ENCODE data around the gene ZBTB24.

DNA sequence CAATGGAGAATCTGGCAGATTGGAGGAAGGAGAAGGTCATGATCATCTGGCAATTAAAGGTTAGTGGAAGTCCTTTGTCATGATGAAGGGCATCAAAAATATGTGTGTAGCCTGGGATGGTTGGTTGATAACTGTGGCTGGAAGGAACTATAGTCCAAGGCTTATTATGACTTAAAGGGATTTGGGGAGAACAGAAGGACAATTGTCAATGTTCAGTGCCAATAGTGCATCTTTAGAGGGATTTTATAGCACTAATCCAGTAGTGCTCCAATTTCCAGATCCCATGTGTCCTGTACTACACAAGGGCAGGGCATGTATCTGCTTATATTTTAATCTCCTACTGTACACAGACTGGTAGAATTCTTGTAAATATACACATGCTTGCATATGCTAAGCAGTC lies 5.0 kb upstream of the ZBTB24 start:
- TF ChIP-seq, protein P1, sequence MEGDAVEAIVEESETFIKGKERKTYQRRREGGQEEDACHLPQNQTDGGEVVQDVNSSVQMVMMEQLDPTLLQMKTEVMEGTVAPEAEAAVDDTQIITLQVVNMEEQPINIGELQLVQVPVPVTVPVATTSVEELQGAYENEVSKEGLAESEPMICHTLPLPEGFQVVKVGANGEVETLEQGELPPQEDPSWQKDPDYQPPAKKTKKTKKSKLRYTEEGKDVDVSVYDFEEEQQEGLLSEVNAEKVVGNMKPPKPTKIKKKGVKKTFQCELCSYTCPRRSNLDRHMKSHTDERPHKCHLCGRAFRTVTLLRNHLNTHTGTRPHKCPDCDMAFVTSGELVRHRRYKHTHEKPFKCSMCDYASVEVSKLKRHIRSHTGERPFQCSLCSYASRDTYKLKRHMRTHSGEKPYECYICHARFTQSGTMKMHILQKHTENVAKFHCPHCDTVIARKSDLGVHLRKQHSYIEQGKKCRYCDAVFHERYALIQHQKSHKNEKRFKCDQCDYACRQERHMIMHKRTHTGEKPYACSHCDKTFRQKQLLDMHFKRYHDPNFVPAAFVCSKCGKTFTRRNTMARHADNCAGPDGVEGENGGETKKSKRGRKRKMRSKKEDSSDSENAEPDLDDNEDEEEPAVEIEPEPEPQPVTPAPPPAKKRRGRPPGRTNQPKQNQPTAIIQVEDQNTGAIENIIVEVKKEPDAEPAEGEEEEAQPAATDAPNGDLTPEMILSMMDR (IDR thresholded peaks at IDR 0.05; ENCODE audit: extremely low read depth in 1 of 2, insufficient read depth in 1 of 2, low read depth in 1 of 2, low read length in 2 of 2): no peak
- TF ChIP-seq EZH2 (IDR thresholded peaks at IDR 0.05; ENCODE audit: borderline replicate concordance, low read depth, low read length, severe bottlenecking): no peak
- TF ChIP-seq POLR2A (IDR thresholded peaks at IDR 0.05; ENCODE audit: low read depth, low read length): no peak
- no peak for TF ChIP-seq MYC (IDR thresholded peaks at IDR 0.05; ENCODE audit: low read depth, low read length)
- TF ChIP-seq POLR2AphosphoS5 (IDR thresholded peaks at IDR 0.05; ENCODE audit: insufficient read depth, low read depth, low read length): no peak
- TF ChIP-seq, protein P2, sequence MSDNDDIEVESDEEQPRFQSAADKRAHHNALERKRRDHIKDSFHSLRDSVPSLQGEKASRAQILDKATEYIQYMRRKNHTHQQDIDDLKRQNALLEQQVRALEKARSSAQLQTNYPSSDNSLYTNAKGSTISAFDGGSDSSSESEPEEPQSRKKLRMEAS (IDR thresholded peaks at IDR 0.05; ENCODE audit: insufficient read depth, insufficient read length): no peak
- TF ChIP-seq GATA2 (IDR thresholded peaks at IDR 0.05; ENCODE audit: insufficient read depth, insufficient read length, low read depth, low read length): no peak
- TF ChIP-seq FOS (IDR thresholded peaks at IDR 0.05; ENCODE audit: borderline replicate concordance, insufficient read depth, low read length): no peak
- TF ChIP-seq JUN (IDR thresholded peaks at IDR 0.05; ENCODE audit: borderline replicate concordance, insufficient read depth, insufficient read length, low read depth): no peak

All from endothelial cell of umbilical vein (primary cell).